Gastrocnemius medialis (tissue), 4 donors: Measurements from ENCODE around the gene HSD3B1.

Source experiments
- POLR2A ChIP-seq, 2 donors: fragments of 450-650 bp; IDR thresholded peaks; one replicate each; pipeline ENCODE4 v1.6.1; 2017; ENCODE audit warnings: antibody characterized with exemption in 2 of 2, mild to moderate bottlenecking in 2 of 2, moderate library complexity in 2 of 2
- TF ChIP-seq, protein P1 (sequence below), 5 experiments: fragments of 450-650 bp in 3 of 5; fragments of 200-600 bp in 2 of 5; sonication (generic) in 2 of 5; IDR thresholded peaks in 4 of 5; conservative IDR thresholded peaks in 1 of 5; 1 replicate in 4 of 5; 2 replicates in 1 of 5; pipeline ENCODE4 v1.5.1; 2016 to 2019; ENCODE audit warnings: antibody characterized with exemption in 5 of 5, mild to moderate bottlenecking in 3 of 5, moderate library complexity in 3 of 5

DNA sequence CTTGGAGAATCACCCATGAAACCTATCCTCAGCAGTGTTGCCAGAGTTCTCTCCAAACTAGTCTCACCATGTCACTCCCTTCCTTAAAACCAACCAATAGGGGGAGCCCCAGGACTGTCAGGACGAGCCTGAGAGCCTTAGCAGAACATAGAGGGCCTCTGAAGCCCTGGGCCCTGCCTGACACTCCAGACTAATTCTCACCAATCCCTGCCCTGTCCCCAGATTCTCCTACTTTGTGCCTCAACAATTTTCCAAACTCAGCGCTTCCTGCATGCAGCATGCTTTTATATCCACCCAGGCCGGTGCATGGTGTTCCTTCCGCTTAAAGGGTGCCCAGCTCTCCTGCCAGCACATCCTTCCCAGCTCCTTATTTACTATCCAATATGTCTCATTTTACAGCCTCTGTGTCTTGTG lies 42.7 kb downstream of the HSD3B1 start:
- TF ChIP-seq, protein P1, sequence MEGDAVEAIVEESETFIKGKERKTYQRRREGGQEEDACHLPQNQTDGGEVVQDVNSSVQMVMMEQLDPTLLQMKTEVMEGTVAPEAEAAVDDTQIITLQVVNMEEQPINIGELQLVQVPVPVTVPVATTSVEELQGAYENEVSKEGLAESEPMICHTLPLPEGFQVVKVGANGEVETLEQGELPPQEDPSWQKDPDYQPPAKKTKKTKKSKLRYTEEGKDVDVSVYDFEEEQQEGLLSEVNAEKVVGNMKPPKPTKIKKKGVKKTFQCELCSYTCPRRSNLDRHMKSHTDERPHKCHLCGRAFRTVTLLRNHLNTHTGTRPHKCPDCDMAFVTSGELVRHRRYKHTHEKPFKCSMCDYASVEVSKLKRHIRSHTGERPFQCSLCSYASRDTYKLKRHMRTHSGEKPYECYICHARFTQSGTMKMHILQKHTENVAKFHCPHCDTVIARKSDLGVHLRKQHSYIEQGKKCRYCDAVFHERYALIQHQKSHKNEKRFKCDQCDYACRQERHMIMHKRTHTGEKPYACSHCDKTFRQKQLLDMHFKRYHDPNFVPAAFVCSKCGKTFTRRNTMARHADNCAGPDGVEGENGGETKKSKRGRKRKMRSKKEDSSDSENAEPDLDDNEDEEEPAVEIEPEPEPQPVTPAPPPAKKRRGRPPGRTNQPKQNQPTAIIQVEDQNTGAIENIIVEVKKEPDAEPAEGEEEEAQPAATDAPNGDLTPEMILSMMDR (IDR thresholded peaks at IDR 0.05 in 4 of 5, conservative IDR thresholded peaks at IDR 0.05 in 1 of 5): no peak
- TF ChIP-seq POLR2A (IDR thresholded peaks at IDR 0.05): no peak
